ENCODE measurements around the gene PBRM1.

- 0 out of 4 replicates have a peak, but pooled peaks of 1 of the 2 experiments have one; percentile 8 for TF ChIP-seq CTCF (conservative IDR thresholded peaks at IDR 0.05; ENCODE audit: low read depth in 2 of 2)
- TF ChIP-seq EZH2 (IDR thresholded peaks at IDR 0.05; ENCODE audit: low read depth, unreplicated experiment): no peak
- no peak for TF ChIP-seq REST (IDR thresholded peaks at IDR 0.05; ENCODE audit: unreplicated experiment)
- TF ChIP-seq POLR2AphosphoS5 (IDR thresholded peaks at IDR 0.05; ENCODE audit: low read depth): no peak
- no peak for TF ChIP-seq CREB1 (CRISPR knock-in tag; IDR thresholded peaks at IDR 0.05; ENCODE audit: low read depth)
- no peak for TF ChIP-seq ZNF114 (CRISPR knock-in tag; IDR thresholded peaks at IDR 0.05)
- no peak for TF ChIP-seq EZH2phosphoT487 (IDR thresholded peaks at IDR 0.05; ENCODE audit: unreplicated experiment)
- TF ChIP-seq JUNB (IDR thresholded peaks at IDR 0.05; ENCODE audit: unreplicated experiment): no peak
- TF ChIP-seq STAT1 (IDR thresholded peaks at IDR 0.05; ENCODE audit: unreplicated experiment): no peak
- TF ChIP-seq ZNF331 (CRISPR knock-in tag; IDR thresholded peaks at IDR 0.05; ENCODE audit: low read depth): no peak
Observed at GRCh38 chr3:52714335-52715302, 28.9 kb upstream of the PBRM1 start.

Measured in GM23338 (cell line).